CD4-positive, alpha-beta memory T cell (primary cell): ENCODE data around the gene TAF9. TPM values are rescaled to one million over a fixed set of nuclear protein-coding genes. Genes with fewer than 3 reads are reported as not detected.

ENCODE experiments used
- CTCF ChIA-PET: fragments of 350-600 bp; sonication (Branson Sonifier 250); formaldehyde crosslinking; loops from one replicate; lab custom pipeline; 2021; ENCODE audit warnings: inconsistent platforms; ENCODE audit not compliant: partially characterized antibody; lab: Charles Lee
- POLR2A ChIA-PET: fragments of 350-600 bp; sonication (Branson Sonifier 250); formaldehyde crosslinking; loops from one replicate; lab custom pipeline; 2021; ENCODE audit not compliant: partially characterized antibody; lab: Charles Lee
- DNase-seq, 5 donors: peaks; one replicate each; pipeline versions ENCODE4 v3.0.0 to v3.0.0-alpha.2; 2020 to 2022; ENCODE audit warnings: mixed read lengths in 1 of 5
- H3K27ac ChIP-seq: one replicate; pipeline ENCODE4 v1.7.0; 2013; ENCODE audit warnings: low read depth, low read length
- H3K27me3 ChIP-seq: 2 replicates; pipeline ENCODE4 v1.7.0; 2013; ENCODE audit warnings: mild to moderate bottlenecking, low read length, moderate library complexity; ENCODE audit not compliant: insufficient read depth
- H3K36me3 ChIP-seq: 2 replicates; pipeline ENCODE4 v1.7.0; 2013; ENCODE audit warnings: mild to moderate bottlenecking, low read length, moderate library complexity; ENCODE audit not compliant: insufficient read depth
- H3K4me1 ChIP-seq: 2 replicates; pipeline ENCODE4 v1.7.0; 2013; ENCODE audit warnings: mild to moderate bottlenecking, low read length, moderate library complexity; ENCODE audit not compliant: insufficient read depth
- H3K4me3 ChIP-seq, 2 donors: one replicate each; pipeline ENCODE4 v1.7.0; 2013; ENCODE audit warnings: low read length in 2 of 2, mild to moderate bottlenecking in 1 of 2
- H3K9me3 ChIP-seq, 2 donors: one replicate each; pipeline ENCODE4 v1.7.0; 2013; ENCODE audit warnings: low read length in 2 of 2, control low read depth in 1 of 2; ENCODE audit not compliant: control insufficient read depth in 1 of 2
- H3K27ac Mint-ChIP-seq, 7 donors: one replicate each; pipeline ENCODE4 v1.8.0; 2020 to 2021; ENCODE audit warnings: mixed read lengths in 7 of 7, mild to moderate bottlenecking in 6 of 7, inconsistent platforms in 3 of 7, moderate library complexity in 3 of 7
- H3K27me3 Mint-ChIP-seq, 2 donors: one replicate each; pipeline ENCODE4 v1.8.0; 2020 to 2021; ENCODE audit warnings: mixed read lengths in 2 of 2
- H3K36me3 Mint-ChIP-seq, 2 donors: one replicate each; pipeline ENCODE4 v1.8.0; 2020 to 2021; ENCODE audit warnings: mixed read lengths in 2 of 2, inconsistent platforms in 1 of 2, mild to moderate bottlenecking in 1 of 2
- H3K4me1 Mint-ChIP-seq, 4 donors: one replicate each; pipeline ENCODE4 v1.8.0; 2020 to 2021; ENCODE audit warnings: mixed read lengths in 4 of 4, mild to moderate bottlenecking in 1 of 4
- H3K4me3 Mint-ChIP-seq, 8 donors: one replicate each; pipeline ENCODE4 v1.8.0; 2020 to 2021; ENCODE audit warnings: mixed read lengths in 8 of 8, mild to moderate bottlenecking in 7 of 8, moderate library complexity in 6 of 8, inconsistent platforms in 3 of 8
- H3K9me3 Mint-ChIP-seq, 8 donors: one replicate each; pipeline ENCODE4 v1.8.0; 2020 to 2021; ENCODE audit warnings: mixed read lengths in 8 of 8, mild to moderate bottlenecking in 5 of 8, inconsistent platforms in 3 of 8, moderate library complexity in 1 of 8
- intact Hi-C: fragments of 100-400 bp; cut with micrococcal nuclease; formaldehyde crosslinking; loops from one replicate; pipeline ENCODE4 v1.15.1; 2023
- polyA plus RNA-seq, 2 donors: library from polyadenylated mRNA; unstranded; fragments of 300-500 nt; fragmentation: Illumina TruSeq; gene quantifications; one replicate each; pipeline ENCODE4 v1.2.3, GENCODE V29; 2021
- total RNA-seq, 2 experiments: library from RNA; stranded (reverse); gene quantifications; one replicate each; pipeline ENCODE4 v1.2.3, GENCODE V29; 2021

Gene TAF9
- total and polyA plus RNA-seq, 4 experiments from 2014 or later: 42.3 to 167 (median 75.4) TPM

DNA sequence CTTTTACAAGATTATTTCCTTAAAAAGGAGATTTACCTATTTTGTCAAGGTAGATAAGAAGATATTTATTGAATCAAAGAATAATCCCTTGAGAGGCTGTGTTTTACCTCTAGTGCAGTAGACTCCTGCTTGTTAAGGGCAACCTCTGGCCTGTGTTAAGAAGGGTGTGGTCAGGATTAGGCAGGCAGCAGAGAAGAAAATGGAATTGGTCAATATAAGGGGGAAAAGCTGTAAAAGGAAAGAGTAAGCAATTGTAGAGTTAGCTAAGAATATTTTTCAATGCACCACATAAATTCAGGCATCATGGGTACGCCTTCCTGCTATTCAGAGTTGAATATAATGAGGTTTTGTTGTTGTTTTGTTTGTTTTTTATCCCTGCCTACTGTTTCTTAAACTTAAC, 43.0 kb downstream of the TAF9 start:
- intact Hi-C loops: no loop called here
- Histone ChIP-seq H3K27ac (no peak overlapping the region), H3K36me3 (no peaks in the 10 kb centered on the region), H3K4me3 (no peak overlapping the region), H3K9me3 (no peaks in the 10 kb centered on the region), H3K4me1 (no peaks in the 10 kb centered on the region), H3K27me3 (no peaks in the 10 kb centered on the region)
- Mint-ChIP-seq H3K4me1 (peaks cover 0 to 5% (median 4%) of the 10 kb centered on the region in 4 donors), H3K4me3 (peak overlapping the region in 1 of 8 donors; percentile 53), H3K27ac (peak overlapping the region in 2 of 7 donors; percentile 5 to 73), H3K27me3 (no peaks in the 10 kb centered on the region), H3K9me3 (no peaks in the 10 kb centered on the region), H3K36me3 (no peaks in the 10 kb centered on the region)
- CTCF ChIA-PET: interaction anchor here (1.5 kb wide), 1 partner anchor 9 kb away, joined by 6 read pairs; no protein-coding TSS in a partner anchor
- POLR2A ChIA-PET: no interaction called here
- DNase-seq: no peak

DNA sequence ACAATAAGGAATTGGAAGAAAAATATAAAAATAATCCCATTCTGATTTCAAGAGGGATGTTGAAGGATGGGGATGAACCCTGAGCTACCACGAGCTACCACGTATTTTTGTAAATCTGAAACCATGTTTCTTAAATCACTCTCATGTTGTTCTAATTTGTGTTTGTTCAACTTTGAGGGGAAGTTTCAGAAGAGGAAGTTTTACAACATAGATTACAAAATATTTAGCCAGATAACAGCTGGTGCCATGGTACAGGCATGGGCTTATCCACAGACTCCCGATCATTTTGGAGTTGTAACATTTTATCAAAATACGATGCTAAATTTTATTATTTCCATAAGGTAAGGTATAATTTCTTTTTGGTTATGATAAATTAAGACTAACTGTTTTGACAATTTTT, 51.9 kb downstream of the TAF9 start:
- no peaks in the 10 kb centered on the region for H3K27me3 Mint-ChIP-seq
- H3K36me3 ChIP-seq: peaks cover 5% of the 10 kb centered on the region
- no peak overlapping the region for H3K27ac ChIP-seq
- H3K9me3 Mint-ChIP-seq: peaks cover 0 to 2% (median 0%) of the 10 kb centered on the region in 8 donors
- no peaks in the 10 kb centered on the region for H3K4me1 ChIP-seq
- H3K27ac Mint-ChIP-seq: no peak overlapping the region
- no peak for DNase-seq
- no peak overlapping the region for H3K4me3 Mint-ChIP-seq
- intact Hi-C loops: no loop called here
- POLR2A ChIA-PET: no interaction called here
- H3K27me3 ChIP-seq: no peaks in the 10 kb centered on the region
- H3K36me3 Mint-ChIP-seq: peaks cover 25 to 44% of the 10 kb centered on the region in 2 donors
- no peaks in the 10 kb centered on the region for H3K4me1 Mint-ChIP-seq
- no peak overlapping the region for H3K4me3 ChIP-seq
- H3K9me3 ChIP-seq: no peaks in the 10 kb centered on the region
- CTCF ChIA-PET: no interaction called here

DNA sequence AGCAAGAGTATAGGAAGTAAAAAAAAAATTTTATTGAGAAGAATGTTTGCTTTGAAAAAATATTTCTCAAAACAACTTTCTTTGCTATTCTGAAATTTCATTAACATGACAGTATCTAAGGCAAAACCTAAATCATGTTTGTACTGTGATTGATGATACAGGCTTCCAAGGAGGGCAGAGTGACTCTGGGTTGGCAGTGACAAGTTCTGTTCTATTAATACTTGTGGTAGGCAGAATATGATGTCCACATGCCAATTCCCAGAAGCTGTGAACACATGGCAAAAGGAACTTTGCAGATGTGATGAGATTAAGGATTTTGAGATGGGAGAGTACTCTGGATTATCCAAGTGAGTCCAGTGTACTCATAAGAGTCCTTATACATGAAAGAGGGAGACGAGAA, 53.3 kb downstream of the TAF9 start:
- Histone ChIP-seq H3K4me1 (no peaks in the 10 kb centered on the region), H3K27ac (no peak overlapping the region), H3K4me3 (no peak overlapping the region), H3K36me3 (peaks cover 5% of the 10 kb centered on the region), H3K27me3 (no peaks in the 10 kb centered on the region), H3K9me3 (no peaks in the 10 kb centered on the region)
- ChIA-PET POLR2A (no interaction called here), CTCF (interaction anchor here (0.7 to 1.1 kb wide), 4 partner anchors 12 to 73 kb away, joined by 3 to 4 read pairs (median 3); no protein-coding TSS in a partner anchor)
- H3K4me3 Mint-ChIP-seq: no peak overlapping the region
- intact Hi-C loops: no loop called here
- peaks cover 30 to 49% of the 10 kb centered on the region in 2 donors for H3K36me3 Mint-ChIP-seq
- peaks cover 0 to 2% (median 0%) of the 10 kb centered on the region in 8 donors for H3K9me3 Mint-ChIP-seq
- no peak overlapping the region for H3K27ac Mint-ChIP-seq
- no peaks in the 10 kb centered on the region for H3K4me1 Mint-ChIP-seq
- no peaks in the 10 kb centered on the region for H3K27me3 Mint-ChIP-seq
- no peak for DNase-seq

Other genes with a start within 250 kb of the TAF9 start
- 1 to 10 TPM; 2.9 to 3.4 TPM for gene CCNB1, start 202.4 kb downstream of the TAF9 start, total RNA-seq
- gene CCNB1, start 202.4 kb downstream of the TAF9 start, polyA plus RNA-seq: 1 to 10 TPM; 3.6 to 5.1 TPM
- gene CENPH, start 179.9 kb downstream of the TAF9 start, total RNA-seq: 1 to 10 TPM; 6.1 to 6.9 TPM
- gene CENPH, start 179.9 kb downstream of the TAF9 start, polyA plus RNA-seq: 1 to 10 TPM; 6.3 to 8.3 TPM
- 10 to 100 TPM; 16.5 to 20.2 TPM for gene CDK7, start 134.6 kb downstream of the TAF9 start, total RNA-seq
- 10 to 100 TPM; 25.0 to 34.4 TPM for gene CDK7, start 134.6 kb downstream of the TAF9 start, polyA plus RNA-seq
- 1 to 10 TPM; 6.8 to 7.9 TPM for gene CCDC125, start 36.7 kb downstream of the TAF9 start, total RNA-seq
- gene CCDC125, start 36.7 kb downstream of the TAF9 start, polyA plus RNA-seq: 1 to 10 TPM in 1 of 2 donors, under 1 TPM in 1; 0.65 to 5.3 TPM
- gene AK6, start within 50 bp of the TAF9 start, total RNA-seq: 10 to 100 TPM; 25.3 to 31.4 TPM
- 10 to 100 TPM; 75.1 to 90.3 TPM for gene AK6, start within 50 bp of the TAF9 start, polyA plus RNA-seq
- 10 to 100 TPM; 30.7 to 31.1 TPM for gene RAD17, start 298 bp upstream of the TAF9 start, total RNA-seq
- gene RAD17, start 298 bp upstream of the TAF9 start, polyA plus RNA-seq: 10 to 100 TPM; 27.5 to 30.6 TPM
- 1 to 10 TPM; 1.1 TPM for gene MARVELD2, start 45.6 kb upstream of the TAF9 start, total RNA-seq
- gene MARVELD2, start 45.6 kb upstream of the TAF9 start, polyA plus RNA-seq: 1 to 10 TPM in 1 of 2 donors, under 1 TPM in 1; 0.20 to 1.5 TPM
- 1 to 10 TPM; 4.9 to 6.0 TPM for gene OCLN, start 123.3 kb upstream of the TAF9 start, total RNA-seq
- under 1 TPM in 1 of 2 donors, not detected in 1; 0.13 TPM for gene OCLN, start 123.3 kb upstream of the TAF9 start, polyA plus RNA-seq
- gene GTF2H2C, start 190.7 kb upstream of the TAF9 start, total RNA-seq: 10 to 100 TPM; 44.4 to 48.0 TPM
- 10 to 100 TPM; 18.3 to 21.0 TPM for gene GTF2H2C, start 190.7 kb upstream of the TAF9 start, polyA plus RNA-seq